Liver (tissue), 9 donors: ENCODE data around the gene SLX4IP. TPM values are rescaled to one million over a fixed set of nuclear protein-coding genes. Genes with fewer than 3 reads are reported as not detected.

Experiments used
- DNase-seq: peaks from one replicate; pipeline ENCODE4 v3.0.0-alpha.2; 2017; ENCODE audit warnings: low spot score
- H3K27ac ChIP-seq, 2 donors: one replicate each; pipeline ENCODE4 v1.7.0; 2013; ENCODE audit warnings: inconsistent platforms in 2 of 2, low read length in 2 of 2, control low read depth in 1 of 2, low read depth in 1 of 2, mild to moderate bottlenecking in 1 of 2
- H3K27me3 ChIP-seq, 4 donors: one replicate each; pipeline versions ENCODE4 v1.6.1 to v1.7.0; 2013; ENCODE audit warnings: low read length in 3 of 4, inconsistent platforms in 1 of 4, mild to moderate bottlenecking in 1 of 4, moderate library complexity in 1 of 4; ENCODE audit not compliant: control insufficient read depth in 4 of 4, insufficient read depth in 4 of 4
- H3K36me3 ChIP-seq, 4 donors: one replicate each; pipeline versions ENCODE4 v1.6.1 to v1.7.0; 2013; ENCODE audit warnings: low read length in 3 of 4, mild to moderate bottlenecking in 3 of 4, low read depth in 1 of 4, moderate library complexity in 1 of 4; ENCODE audit not compliant: control insufficient read depth in 4 of 4, insufficient read depth in 3 of 4
- H3K4me1 ChIP-seq, 4 donors: one replicate each; pipeline versions ENCODE4 v1.6.1 to v1.7.0; 2013; ENCODE audit warnings: low read length in 3 of 4, mild to moderate bottlenecking in 3 of 4, moderate library complexity in 1 of 4; ENCODE audit not compliant: control insufficient read depth in 4 of 4, insufficient read depth in 4 of 4
- H3K4me3 ChIP-seq, 3 donors: one replicate each; pipeline versions ENCODE4 v1.6.1 to v1.7.0; 2013; ENCODE audit warnings: low read length in 3 of 3, control low read depth in 1 of 3, low read depth in 1 of 3, mild to moderate bottlenecking in 1 of 3
- H3K9ac ChIP-seq, 2 donors: one replicate each; pipeline ENCODE4 v1.7.0; 2013; ENCODE audit warnings: low read length in 2 of 2, mild to moderate bottlenecking in 2 of 2, moderate library complexity in 2 of 2, control low read depth in 1 of 2, low read depth in 1 of 2
- H3K9me3 ChIP-seq, 4 donors: one replicate each; pipeline versions ENCODE4 v1.6.1 to v1.7.0; 2013; ENCODE audit warnings: low read length in 3 of 4; ENCODE audit not compliant: control insufficient read depth in 4 of 4
- EGR1 ChIP-seq, 2 donors: IDR thresholded peaks; 2 replicates each; pipeline ENCODE4 v1.6.1; 2016 to 2018; ENCODE audit warnings: antibody characterized with exemption in 2 of 2, low read depth in 2 of 2
- FOXA1 ChIP-seq: IDR thresholded peaks from 2 replicates; pipeline ENCODE4 v1.6.1; 2016; ENCODE audit warnings: antibody characterized with exemption
- FOXA2 ChIP-seq: IDR thresholded peaks from 2 replicates; pipeline ENCODE4 v1.6.1; 2016; ENCODE audit warnings: antibody characterized with exemption
- GABPA ChIP-seq, 2 donors: IDR thresholded peaks in 1 of 2; conservative IDR thresholded peaks in 1 of 2; 2 replicates each; pipeline ENCODE4 v1.6.1; 2016; ENCODE audit warnings: antibody characterized with exemption in 2 of 2, mild to moderate bottlenecking in 1 of 2, moderate library complexity in 1 of 2
- HNF4A ChIP-seq, 2 donors: conservative IDR thresholded peaks; 2 replicates each; pipeline ENCODE4 v1.6.1; 2016; ENCODE audit warnings: antibody characterized with exemption in 2 of 2, mild to moderate bottlenecking in 2 of 2
- HNF4G ChIP-seq: IDR thresholded peaks from 2 replicates; pipeline ENCODE4 v1.6.1; 2016; ENCODE audit warnings: antibody characterized with exemption
- JUND ChIP-seq, 2 donors: IDR thresholded peaks; 2 replicates each; pipeline ENCODE4 v1.6.1; 2016; ENCODE audit warnings: antibody characterized with exemption in 2 of 2
- MAX ChIP-seq: IDR thresholded peaks from 2 replicates; pipeline ENCODE4 v1.6.1; 2016; ENCODE audit warnings: antibody characterized with exemption
- NR2F2 ChIP-seq: IDR thresholded peaks from 2 replicates; pipeline ENCODE4 v1.6.1; 2016; ENCODE audit warnings: antibody characterized with exemption
- RAD21 ChIP-seq, 2 donors: IDR thresholded peaks; 2 replicates each; pipeline ENCODE4 v1.6.1; 2016; ENCODE audit warnings: antibody characterized with exemption in 2 of 2, mild to moderate bottlenecking in 2 of 2
- RXRA ChIP-seq, 2 donors: IDR thresholded peaks; 2 replicates each; pipeline ENCODE4 v1.6.1; 2017 to 2018; ENCODE audit warnings: antibody characterized with exemption in 2 of 2, mild to moderate bottlenecking in 1 of 2
- SP1 ChIP-seq: IDR thresholded peaks from 2 replicates; pipeline ENCODE4 v1.6.1; 2018; ENCODE audit warnings: antibody characterized with exemption, mild to moderate bottlenecking
- TAF1 ChIP-seq: conservative IDR thresholded peaks from 2 replicates; pipeline ENCODE4 v1.6.1; 2016; ENCODE audit warnings: antibody characterized with exemption, mild to moderate bottlenecking
- YY1 ChIP-seq: IDR thresholded peaks from 2 replicates; pipeline ENCODE4 v1.6.1; 2016; ENCODE audit warnings: antibody characterized with exemption, mild to moderate bottlenecking
- WGBS: extraction: QIAGEN DNeasy Blood & Tissue Kit; methylation state at CpG from one replicate; pipeline ENCODE4 v1.1.7; 2013; 5-methylcytosine and 5-hydroxymethylcytosine counted together
- polyA plus RNA-seq, 2 donors: library from polyadenylated mRNA; stranded (reverse) in 1 of 2; unstranded in 1 of 2; fragments of 200-250 nt in 1 of 2; fragments of >200 nt in 1 of 2; fragmentation: Nextera tagmentation in 1 of 2; extraction: Ambion mirVana in 1 of 2; gene quantifications; one replicate each; pipeline versions ENCODE4 v1.2.1 to v1.2.3, GENCODE V29; 2013 to 2015
- total RNA-seq, 2 donors: library from RNA; depleted of rRNA; stranded (reverse); fragments of >200 nt; gene quantifications; one replicate each; pipeline ENCODE4 v1.2.3, GENCODE V29; 2014
- TF ChIP-seq, protein P1 (sequence below): IDR thresholded peaks from 2 replicates; pipeline ENCODE4 v1.6.1; 2016; ENCODE audit warnings: antibody characterized with exemption
- TF ChIP-seq, protein P2 (sequence below): fragments of 150-350 bp; IDR thresholded peaks from 2 replicates; pipeline ENCODE4 v1.5.1; 2017; ENCODE audit warnings: improper control_type of control experiment, low read depth, low read length; ENCODE audit not compliant: missing input control
- TF ChIP-seq, protein P3 (sequence below): IDR thresholded peaks from 2 replicates; pipeline ENCODE4 v1.6.1; 2016; ENCODE audit warnings: antibody characterized with exemption
- donor health status: healthy.
- donor health status: healthy.
- donor health status: healthy.
- donor health status: healthy.
- donor health status: healthy.

The SLX4IP gene
- total and polyA plus RNA-seq, 4 donors = 1.1 to 3.4 (median 2.7) TPM

GRCh38 chr20:10436053-10436699 is 1.1 kb downstream of the SLX4IP start:
- no peaks in the 10 kb centered on the region for H3K27me3 ChIP-seq
- no peak for TF ChIP-seq RAD21 (IDR thresholded peaks at IDR 0.05)
- TF ChIP-seq NR2F2 = no peak
- no peak for TF ChIP-seq FOXA1
- TF ChIP-seq HNF4G = no peak
- TF ChIP-seq MAX = no peak
- TF ChIP-seq FOXA2 = no peak
- TF ChIP-seq RXRA (IDR thresholded peaks at IDR 0.05) = no peak
- TF ChIP-seq, protein P1, sequence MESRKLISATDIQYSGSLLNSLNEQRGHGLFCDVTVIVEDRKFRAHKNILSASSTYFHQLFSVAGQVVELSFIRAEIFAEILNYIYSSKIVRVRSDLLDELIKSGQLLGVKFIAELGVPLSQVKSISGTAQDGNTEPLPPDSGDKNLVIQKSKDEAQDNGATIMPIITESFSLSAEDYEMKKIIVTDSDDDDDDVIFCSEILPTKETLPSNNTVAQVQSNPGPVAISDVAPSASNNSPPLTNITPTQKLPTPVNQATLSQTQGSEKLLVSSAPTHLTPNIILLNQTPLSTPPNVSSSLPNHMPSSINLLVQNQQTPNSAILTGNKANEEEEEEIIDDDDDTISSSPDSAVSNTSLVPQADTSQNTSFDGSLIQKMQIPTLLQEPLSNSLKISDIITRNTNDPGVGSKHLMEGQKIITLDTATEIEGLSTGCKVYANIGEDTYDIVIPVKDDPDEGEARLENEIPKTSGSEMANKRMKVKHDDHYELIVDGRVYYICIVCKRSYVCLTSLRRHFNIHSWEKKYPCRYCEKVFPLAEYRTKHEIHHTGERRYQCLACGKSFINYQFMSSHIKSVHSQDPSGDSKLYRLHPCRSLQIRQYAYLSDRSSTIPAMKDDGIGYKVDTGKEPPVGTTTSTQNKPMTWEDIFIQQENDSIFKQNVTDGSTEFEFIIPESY = no peak
- no peak for TF ChIP-seq TAF1
- TF ChIP-seq GABPA (IDR thresholded peaks at IDR 0.05 in 1 of 2, conservative IDR thresholded peaks at IDR 0.05 in 1 of 2) = no peak
- TF ChIP-seq, protein P2, sequence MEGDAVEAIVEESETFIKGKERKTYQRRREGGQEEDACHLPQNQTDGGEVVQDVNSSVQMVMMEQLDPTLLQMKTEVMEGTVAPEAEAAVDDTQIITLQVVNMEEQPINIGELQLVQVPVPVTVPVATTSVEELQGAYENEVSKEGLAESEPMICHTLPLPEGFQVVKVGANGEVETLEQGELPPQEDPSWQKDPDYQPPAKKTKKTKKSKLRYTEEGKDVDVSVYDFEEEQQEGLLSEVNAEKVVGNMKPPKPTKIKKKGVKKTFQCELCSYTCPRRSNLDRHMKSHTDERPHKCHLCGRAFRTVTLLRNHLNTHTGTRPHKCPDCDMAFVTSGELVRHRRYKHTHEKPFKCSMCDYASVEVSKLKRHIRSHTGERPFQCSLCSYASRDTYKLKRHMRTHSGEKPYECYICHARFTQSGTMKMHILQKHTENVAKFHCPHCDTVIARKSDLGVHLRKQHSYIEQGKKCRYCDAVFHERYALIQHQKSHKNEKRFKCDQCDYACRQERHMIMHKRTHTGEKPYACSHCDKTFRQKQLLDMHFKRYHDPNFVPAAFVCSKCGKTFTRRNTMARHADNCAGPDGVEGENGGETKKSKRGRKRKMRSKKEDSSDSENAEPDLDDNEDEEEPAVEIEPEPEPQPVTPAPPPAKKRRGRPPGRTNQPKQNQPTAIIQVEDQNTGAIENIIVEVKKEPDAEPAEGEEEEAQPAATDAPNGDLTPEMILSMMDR = no peak
- no peak for TF ChIP-seq YY1
- TF ChIP-seq EGR1 (IDR thresholded peaks at IDR 0.05; ENCODE audit: low read depth in 2 of 2) = no peak
- TF ChIP-seq SP1 = no peak
- TF ChIP-seq HNF4A (conservative IDR thresholded peaks at IDR 0.05) = no peak
- TF ChIP-seq, protein P3, sequence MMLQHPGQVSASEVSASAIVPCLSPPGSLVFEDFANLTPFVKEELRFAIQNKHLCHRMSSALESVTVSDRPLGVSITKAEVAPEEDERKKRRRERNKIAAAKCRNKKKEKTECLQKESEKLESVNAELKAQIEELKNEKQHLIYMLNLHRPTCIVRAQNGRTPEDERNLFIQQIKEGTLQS = no peak
- TF ChIP-seq JUND (IDR thresholded peaks at IDR 0.05) = no peak
- H3K9me3 ChIP-seq = no peaks in the 10 kb centered on the region
- H3K36me3 ChIP-seq = no peaks in the 10 kb centered on the region
- 97% methylated on average over 20 of the region's 20 CpGs for WGBS
- no peak overlapping the region for H3K27ac ChIP-seq
- DNase-seq = no peak
- peaks cover 1 to 25% (median 16%) of the 10 kb centered on the region in 4 donors for H3K4me1 ChIP-seq
- no peak overlapping the region for H3K4me3 ChIP-seq
- H3K9ac ChIP-seq = no peak overlapping the region

GRCh38 chr20:10438217-10438616 is 3.1 kb downstream of the SLX4IP start:
- TF ChIP-seq EGR1 (IDR thresholded peaks at IDR 0.05; ENCODE audit: low read depth in 2 of 2) = no peak
- no peak for TF ChIP-seq RAD21 (IDR thresholded peaks at IDR 0.05)
- H3K27me3 ChIP-seq = no peaks in the 10 kb centered on the region
- 73% methylated on average over 4 of the region's 4 CpGs for WGBS
- no peak overlapping the region for H3K27ac ChIP-seq
- no peak overlapping the region for H3K9ac ChIP-seq
- DNase-seq = no peak
- no peaks in the 10 kb centered on the region for H3K36me3 ChIP-seq
- no peaks in the 10 kb centered on the region for H3K9me3 ChIP-seq
- peaks cover 1 to 12% (median 8%) of the 10 kb centered on the region in 4 donors for H3K4me1 ChIP-seq
- H3K4me3 ChIP-seq = no peak overlapping the region
